HT1080 (cell line): Measurements from ENCODE around the gene B4GAT1. TPM values are rescaled to one million over a fixed set of nuclear protein-coding genes. Genes with fewer than 3 reads are reported as not detected.

Experiments
- DNase-seq: peaks from one replicate; pipeline ENCODE4 v3.0.0-alpha.2; 2015; ENCODE audit warnings: low read depth
- total RNA-seq: library from RNA; depleted of rRNA; stranded (reverse); fragments of >200 nt; shearing (Covaris generic); gene quantifications from 2 replicates; pipeline ENCODE4 v1.2.3, GENCODE V29; 2014

Gene B4GAT1
- total RNA-seq, 1 experiment from 2014 or later: 34.4 TPM

DNA sequence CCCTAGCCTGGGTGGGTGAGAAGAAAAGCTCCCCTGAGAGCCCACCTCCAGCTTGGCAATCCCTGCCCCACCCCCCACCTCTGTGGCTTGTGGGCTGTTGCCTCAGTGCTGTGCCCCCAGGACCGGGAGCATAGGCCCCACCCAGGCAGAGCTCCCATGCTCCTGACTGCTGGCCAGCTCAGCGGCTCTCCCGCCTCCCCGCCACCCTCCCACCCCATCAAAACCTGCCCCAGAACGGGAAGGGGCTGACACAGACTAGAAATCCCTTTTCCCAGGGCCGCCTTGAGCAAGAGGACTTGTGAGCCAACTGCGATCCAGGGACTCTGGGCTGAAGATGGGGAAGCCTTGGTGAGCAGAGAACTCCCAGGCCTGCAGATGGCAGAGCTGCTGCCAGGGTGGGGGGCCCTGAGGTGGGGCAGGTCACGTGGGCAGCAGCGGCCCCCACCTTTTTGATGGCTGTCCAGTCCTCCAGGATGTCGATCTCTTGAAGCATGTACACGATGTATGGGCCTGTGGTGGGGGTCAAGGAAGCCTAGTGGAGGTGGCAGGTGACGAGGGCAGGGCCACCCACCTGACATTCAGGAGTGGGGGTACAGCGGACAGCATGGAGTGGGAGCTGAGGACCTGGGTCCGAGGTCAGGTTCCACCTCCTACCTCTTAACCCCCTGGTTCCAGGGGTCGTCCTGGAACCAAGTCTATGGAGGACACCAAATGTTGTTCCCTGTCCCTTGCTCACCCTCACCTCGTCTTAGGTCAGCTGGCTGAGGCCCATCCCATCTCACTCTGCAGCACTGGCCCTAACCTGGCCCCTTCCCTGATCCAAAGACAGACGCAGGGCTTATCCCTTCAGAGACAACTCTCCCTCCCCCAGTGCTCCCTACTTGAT, 8.9 kb downstream of the B4GAT1 start:
- no peak for DNase-seq

DNA sequence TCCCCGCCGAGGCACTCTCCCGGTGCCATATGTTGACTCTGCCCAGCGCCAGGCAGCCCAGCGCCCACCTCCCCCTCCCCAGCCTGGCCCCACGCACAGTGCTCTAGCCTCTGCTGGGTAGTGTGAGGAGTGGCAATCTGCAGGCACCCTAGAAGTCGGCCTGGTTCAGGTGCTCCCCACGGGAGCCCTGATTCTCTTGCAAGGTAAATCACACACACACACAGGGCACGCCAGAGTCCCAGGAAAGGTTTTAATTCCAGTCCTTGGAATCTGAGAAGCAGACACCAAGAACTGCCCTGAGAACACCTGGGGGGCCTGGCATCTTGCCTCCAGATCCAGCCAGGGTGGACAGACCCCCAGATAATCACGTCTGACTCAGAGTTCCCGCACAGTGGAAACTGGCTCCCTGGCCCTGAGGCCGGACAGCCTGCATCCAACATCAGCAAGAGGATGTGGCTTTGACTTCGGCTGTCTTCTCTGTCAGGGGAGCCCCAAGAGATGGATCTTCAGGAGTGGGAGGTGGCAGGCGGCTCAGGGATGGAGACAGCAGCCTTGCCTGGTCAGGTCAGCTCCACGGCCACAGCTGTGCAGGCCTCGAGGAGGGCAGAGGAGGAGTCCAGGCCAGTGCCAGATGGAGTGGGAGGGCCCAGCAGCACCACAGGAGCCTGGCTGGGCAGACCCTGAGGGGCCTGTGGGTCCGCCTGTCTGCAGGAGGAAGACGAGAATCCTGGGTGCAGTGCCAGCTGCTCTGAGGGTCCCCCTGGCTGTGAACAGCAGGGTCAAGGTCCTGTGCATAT, 10.1 kb downstream of the B4GAT1 start:
- DNase-seq: peak; percentile 38

DNA sequence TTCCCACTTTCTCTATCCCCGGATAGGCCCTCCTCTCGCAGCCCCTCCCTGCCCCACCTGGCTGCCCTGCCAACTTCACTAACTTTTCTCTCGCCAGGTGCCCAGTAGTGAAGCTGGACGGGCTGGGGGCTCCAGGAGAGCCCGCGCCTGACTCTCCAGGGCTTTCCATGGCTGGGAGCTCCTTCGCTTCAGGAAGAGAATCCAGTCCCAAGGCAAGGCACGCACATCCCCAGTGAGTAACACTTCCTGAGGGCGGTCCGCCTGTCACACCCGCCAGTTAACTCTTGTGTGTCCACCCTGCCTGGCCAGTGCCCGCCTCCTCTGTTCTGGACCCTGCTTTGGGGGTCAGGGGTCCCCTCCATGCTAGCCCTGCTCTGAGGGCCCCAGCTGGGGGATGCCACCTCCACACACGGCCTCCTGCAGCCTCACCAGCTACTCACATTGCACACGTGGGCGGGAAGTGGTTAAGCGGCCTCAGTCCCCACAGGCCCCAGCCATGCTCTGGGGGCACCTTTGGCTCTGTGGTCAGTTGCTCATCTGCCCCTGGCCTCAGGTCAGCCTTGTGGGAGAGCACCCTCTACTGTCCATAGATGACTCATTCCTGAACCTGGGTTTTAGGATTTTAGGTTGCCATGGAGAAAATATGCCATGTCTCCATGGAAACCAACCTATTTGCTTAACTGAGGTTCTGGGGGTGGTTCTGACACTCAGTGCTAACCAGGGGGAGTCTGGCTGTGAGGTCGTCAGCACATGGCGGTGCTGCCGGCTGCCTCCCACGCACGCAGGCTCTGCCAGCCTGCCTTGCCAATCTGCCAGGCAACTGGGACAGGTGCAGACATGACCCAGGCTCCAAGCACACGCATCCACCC, 11.0 kb downstream of the B4GAT1 start, which contains the start of gene RIN1:
TSS of gene RIN1 (minus strand) at position 201 of the 869 bp plus-strand sequence. CDS start at position 169, 32 bp downstream.
- peak; percentile 99 for DNase-seq

DNA sequence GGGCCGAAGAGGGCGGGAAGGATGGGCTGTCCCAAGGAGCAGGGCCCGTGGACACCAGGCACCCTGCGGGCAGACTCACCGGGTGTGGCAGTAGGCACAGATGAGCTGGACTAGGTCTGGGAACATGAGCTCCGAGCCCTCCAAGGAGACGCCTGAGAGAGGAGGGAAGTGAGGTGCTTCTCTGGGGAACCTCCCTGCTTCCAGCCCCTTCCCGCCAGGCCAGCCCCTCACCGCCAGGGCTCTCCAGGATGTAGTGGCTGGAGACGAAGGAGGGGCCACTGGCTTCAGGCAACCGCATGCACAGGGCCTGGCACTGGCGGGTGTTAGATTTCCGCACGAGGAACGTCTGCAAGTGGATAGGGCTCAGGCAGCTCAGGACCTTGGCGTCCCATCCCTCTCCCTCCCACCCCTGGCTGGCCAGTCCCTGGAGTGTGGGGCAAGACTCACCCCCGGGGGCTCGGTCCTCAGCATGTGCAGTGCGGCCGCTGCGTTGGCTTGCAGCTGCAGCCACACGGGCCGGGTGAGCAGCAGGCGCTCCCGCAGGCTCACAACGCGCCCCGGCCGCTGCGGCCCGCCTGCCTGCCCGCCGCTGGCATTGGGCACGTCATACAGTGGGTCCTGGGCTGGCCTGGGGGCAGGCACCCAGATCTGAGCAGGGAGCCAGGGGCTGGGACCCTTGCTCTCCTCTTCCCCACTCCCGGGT, 11.7 kb downstream of the B4GAT1 start:
- DNase-seq: peak; percentile 74

DNA sequence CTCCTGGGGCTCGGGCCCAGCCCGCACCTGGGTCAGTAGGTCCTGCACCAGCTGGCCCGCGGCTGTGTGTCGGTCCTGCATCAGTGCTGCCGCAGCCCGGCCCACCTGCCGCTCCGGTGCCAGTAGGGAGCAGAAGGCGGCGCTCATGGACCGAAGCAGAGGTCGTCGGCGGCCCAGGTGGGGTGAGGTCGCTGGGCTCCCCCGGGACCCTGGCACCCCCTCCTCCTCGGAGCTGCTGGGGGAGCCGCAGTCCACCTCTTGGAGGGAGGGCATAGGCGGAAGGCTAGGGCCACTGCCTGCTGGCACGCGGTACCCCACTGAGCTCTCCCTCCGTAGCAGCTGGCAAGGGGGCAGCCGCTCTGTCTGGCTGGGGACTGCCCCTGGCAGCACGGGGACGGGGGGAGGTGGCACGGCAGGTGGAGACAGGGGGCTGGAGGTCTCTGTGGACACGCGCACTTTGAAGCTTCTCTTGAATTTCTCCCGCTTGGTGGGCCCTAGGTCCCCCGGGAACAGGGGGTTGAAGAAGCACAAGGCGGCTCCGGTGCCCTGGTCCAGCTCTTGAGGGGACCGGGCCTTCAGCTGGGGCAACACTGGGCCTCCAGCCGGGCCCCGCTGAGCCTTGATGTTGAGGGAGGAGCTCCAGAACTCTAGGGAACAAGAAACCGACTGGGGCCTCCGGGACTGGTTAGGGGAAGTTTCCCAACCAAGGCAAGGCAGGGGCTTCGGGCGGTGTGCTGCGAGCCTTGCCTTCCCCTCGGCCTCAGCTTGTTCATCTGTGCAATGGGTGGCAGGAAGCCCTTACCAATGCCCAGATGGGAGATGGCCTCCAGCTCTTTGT, 12.6 kb downstream of the B4GAT1 start:
- DNase-seq: no peak

DNA sequence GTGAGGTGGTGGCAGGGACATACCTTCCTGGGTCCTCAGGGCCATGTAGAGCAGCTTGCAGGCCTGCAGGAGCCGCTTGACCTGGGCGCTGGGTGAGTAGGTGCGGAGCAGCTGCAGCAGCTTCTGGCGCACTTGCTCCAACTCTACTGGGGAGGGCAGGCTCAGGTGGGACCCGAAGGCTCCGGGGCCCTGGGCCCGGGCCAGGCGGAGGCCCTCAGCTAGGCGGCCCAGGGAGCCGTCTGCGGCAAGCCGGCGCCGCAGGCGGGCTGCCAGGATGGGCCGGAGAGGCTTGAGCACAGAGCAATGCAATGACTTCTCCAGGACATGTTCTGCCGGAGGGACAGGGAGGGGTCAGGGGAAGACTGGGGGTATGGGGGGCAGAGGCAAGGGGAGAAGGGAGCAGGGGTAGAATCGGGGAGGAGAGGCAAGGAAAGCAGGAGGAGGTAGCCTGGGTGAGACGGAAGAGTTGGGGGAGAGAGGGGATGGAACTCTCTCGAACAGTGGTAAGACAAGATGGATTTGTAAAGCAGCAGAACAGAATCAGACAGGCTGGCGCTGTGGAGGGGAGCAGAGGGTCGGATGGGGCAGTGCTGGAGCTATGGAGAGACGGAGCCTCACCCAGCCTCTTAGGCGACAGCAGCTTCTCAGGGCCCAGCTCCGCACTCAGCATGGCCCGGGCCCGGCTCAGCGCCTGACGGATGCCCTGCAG, 13.4 kb downstream of the B4GAT1 start:
- no peak for DNase-seq

DNA sequence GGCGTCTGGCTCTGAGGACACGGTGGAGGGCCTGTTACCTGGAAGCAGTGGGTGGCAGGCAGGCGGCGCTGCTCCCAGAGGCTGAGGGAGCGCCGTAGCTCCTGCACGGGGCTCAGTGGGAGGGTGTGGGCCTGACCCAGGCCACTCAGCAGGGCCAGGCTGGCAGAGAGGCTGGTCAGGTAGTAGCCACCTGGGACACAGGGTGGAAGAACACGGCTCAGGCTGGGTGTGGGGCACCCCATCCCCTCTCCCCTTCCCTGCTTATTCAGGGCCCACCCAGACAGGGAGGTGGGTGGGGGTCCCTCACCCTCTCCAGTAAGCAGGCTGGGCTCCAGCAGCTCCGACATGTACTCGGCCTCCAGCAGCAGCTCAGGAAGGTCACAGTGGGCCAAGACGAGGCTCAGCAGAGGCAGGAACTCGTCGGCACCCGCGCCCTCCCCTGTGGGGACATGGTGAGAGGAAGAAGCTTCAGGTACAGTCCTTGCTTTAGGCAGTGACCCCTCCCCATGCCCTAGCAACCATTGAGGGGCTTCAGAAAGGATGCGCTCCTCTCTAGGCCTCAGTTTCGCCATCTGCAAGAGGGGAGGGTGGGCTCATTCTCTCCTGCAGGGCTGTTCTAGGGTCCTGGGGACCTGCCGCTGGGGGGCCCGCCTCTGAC, 14.1 kb downstream of the B4GAT1 start:
- no peak for DNase-seq

DNA sequence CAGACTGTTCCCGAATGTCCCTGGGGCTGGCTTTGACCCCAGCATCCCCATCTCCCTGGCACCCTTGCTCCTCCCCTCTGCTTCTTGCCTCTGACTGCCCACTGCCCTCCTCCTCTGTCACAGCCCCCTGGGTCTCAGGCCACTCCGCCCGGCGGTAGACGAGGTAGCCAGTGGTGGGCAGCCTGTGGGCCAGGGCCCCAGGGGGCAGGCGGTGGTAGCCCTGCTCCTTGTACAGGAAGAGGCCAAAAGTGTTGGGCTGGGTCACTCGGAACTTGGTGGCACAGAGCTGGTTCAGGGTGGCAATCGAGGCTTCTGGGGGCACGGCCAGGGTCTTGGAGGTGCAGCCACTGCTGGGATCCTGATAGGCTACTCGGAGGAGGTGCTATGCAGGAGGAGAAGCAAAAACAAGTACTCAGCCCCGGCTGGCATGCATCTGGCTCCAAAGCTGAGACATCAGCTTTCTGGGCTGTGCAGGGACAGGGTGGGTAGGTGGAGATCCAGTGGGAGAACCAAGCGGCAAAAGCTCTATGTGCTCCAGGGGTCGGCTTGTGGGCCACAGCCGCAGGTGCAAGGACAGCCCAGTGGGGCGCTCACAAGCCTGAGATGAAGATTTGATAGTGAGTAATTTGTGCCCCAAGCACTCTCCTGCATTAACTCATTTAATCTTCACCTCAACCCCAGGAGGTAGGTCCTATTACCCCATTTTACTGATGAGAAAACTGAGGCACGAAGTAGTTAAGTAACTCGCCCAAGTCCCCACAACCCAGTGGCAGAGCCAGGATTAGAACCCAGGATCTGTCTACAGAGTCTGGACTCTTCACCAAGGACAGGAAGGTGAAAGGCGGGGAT, 14.8 kb downstream of the B4GAT1 start:
- no peak for DNase-seq

DNA sequence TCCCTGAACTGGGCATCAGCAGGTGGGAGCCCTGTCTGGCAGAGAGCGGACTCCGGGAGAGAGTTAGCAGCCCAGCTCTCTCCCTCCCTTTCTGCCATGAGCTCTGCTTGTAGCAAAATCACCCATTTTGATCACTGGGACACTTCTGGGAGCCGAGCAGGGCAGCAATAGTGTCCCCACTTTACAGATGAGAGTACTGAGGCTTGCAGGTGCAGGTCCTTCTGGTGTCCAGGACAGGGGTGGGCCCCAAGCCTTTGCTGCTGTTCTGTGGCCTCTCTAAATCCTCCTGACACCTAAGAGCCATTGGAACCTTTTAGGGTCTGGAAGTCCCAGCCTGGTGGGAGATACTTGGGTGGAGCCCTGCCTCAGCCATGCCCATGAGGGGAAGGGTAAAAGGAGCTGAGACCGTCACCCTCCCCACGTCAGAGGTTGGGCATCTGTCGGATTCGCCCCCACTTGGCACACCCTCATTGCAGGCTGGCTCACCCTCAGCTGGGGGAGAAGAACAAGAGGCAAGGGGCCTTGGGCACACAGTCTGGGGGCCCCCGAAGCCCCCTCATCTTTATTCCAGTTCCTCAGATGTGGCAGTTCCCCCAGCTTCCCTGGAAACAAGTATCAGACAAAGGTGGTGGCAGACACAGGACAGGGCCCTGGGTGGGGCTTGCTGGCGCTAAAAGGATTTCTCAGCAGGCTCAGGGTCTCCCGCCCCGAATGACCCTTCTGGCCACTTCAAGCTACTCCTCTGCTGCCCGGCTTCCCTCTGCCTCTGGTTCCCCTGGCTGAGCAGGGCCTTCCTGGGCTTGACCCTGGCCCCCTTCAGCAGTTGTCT, 15.7 kb downstream of the B4GAT1 start:
- no peak for DNase-seq

DNA sequence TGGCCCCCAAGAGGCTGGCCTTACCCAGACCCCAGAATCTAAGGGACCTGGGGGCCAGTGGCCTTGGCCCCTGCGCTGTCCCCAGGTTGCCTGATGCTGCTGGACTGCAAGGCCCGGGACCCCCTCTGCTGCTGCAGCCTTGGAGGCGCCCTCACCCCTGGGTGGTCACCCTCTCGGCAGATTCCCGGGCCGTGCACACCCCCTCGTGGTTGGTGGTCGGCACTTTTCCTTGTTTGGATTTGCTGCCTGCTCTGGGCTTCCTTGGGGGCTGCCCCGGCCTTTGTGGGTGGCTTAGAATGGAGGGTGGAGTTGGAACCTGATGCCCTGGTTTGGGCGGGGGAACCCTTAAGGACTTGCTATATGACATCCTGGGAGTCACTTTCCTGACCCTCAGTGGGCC, 16.5 kb downstream of the B4GAT1 start:
- DNase-seq: no peak

DNA sequence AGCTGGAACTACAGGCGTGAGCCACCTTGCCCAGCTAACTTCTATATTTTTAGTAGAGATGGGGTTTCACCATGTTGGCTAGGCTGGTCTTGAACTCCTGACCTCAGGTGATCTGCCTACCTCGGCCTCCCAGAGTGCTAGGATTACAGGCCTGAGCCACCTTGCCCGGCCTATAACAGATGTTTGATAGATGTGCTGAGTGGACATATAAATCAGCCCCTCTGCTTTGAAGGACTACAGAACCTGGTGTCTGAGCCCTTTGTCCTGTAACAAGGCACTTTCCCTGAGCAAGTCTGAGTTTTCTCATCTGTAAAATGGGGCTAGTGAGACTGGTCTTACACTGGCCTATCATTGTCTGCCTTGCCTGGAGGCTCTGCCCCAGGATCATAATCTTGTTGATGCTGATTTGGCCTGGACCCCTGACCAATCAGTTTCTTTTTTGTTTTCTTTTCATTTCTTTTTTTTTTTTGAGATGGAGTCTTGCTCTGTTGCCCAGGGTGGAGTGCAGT, 18.2 kb downstream of the B4GAT1 start:
- DNase-seq: no peak

DNA sequence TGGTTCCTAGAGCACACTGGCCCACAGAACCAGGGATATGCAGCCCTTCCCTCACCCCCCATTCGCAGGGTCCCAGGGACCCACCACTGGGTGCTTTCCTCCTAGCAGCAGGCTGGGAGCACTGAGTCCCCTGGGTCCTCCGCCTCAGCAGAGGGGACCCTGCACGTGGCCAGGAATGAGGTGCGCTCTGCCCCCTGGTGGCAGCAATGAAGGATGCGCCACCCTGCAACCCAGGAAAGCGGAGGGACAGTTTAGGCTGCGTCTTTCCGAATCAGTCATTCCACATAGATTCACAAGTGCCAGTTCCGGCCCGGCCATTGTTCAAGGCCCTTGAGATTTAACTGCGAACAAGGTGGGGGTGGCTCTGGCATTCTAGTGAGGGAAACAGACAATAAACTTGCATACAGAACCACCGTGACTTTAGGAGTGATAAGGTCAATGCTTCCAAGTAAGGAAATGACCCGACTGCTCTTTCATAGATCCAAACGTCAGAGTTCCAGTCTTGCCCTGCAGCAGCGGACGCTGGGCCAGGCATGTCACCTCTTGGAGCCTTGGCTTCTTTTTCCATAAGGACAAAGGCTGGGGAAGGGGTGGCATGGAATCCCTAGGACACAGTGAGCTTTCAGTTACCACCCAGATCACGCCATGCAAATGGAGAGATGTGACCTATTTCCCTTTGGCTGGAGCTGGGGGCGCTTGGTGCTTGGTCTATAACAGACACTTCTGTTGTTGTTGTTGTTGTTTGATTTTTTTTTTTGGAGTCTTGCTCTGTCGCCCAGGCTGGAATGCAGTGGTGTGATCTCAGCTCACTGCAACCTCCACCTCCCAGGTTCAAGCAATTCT, 18.9 kb downstream of the B4GAT1 start:
- peak; percentile 80 for DNase-seq

DNA sequence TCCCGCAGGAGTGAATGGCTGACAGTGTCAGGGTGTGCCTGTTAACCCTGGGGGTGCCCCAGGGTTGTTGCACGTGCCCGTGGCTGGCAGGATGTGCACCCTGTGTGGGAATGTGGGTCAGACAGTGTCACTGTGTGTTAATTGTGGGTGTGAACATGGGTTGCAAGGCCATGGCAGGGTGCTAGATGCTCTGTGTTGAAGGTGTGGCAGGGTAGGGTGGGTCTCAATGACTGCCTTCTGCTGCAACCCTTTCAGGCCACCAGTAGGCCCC, 19.5 kb downstream of the B4GAT1 start:
- DNase-seq: no peak

DNA sequence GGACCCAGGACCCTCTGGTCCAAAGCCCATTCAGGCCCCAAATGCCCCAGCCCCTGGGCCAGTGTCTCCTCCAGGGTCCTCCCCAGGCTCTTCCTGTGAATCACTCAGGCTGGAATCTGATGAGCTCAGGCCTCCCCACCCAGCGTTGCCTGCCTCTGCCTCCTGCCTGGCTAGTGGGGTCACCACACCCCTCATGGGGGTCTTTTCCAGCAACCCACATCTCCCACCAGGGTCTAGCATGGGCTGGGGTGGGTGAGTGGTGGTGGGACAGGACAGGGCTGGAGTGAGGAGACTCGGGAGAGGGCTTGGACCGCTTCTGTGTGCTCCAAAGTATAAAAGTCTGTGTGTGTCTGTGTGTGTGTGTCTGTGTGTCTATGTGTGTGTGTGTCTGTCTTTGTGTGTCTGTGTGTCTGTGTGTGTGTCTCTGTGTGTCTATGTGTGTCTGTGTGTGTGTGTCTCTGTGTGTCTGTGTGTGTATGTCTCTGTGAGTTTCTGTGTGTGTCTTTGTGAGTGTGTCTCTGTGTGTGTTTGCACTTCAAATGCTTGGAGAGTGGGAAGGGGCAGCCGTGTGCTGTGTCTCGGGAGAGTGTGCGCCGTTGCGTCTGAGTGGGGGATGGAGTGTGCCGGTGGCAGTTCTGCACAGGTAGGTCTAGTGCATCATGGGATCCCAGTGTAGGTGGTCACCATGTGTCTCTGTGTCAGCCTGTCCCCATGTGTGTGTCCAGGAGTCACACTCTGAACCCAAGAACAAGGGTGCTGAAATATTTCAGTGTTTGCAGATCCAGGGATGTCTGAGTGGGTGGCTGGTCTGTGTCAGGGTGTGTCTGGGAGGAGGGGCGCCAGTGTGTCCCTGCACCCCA, 20.0 kb downstream of the B4GAT1 start:
- peak; percentile 66 for DNase-seq
